ENCODE data around the gene GRAMD2B. TPM values are rescaled to one million over a fixed set of nuclear protein-coding genes. Genes with fewer than 3 reads are reported as not detected.

GRAMD2B gene
- total RNA-seq, 1 donor from 2014 or later: 7.1 TPM

Other genes with a start within 250 kb of the GRAMD2B start
- 169 TPM in 2 replicates for gene ALDH7A1, start 171.8 kb downstream of the GRAMD2B start, total RNA-seq
- 47.2 and 51.4 TPM in 2 replicates for gene PHAX, start 177.5 kb downstream of the GRAMD2B start, total RNA-seq

All from neural crest cell (in vitro differentiated cells).